GM23338 (cell line): ENCODE measurements around the gene MOCS3. TPM values are rescaled to one million over a fixed set of nuclear protein-coding genes. Genes with fewer than 3 reads are reported as not detected.

ENCODE experiments used
- ATAC-seq: fragments of 200-7000 bp; cut with Tn5 transposase; 3 replicates; pipeline ENCODE4 v1.9.1; 2020
- DNase-seq: peaks from one replicate; pipeline ENCODE4 v3.0.0-alpha.2; 2015; ENCODE audit warnings: low spot score
- H2AFZ ChIP-seq: fragments of 200-600 bp; sonication (generic); 2 replicates; pipeline ENCODE4 v1.8.0; 2016; ENCODE audit warnings: antibody characterized with exemption, mild to moderate bottlenecking, moderate library complexity
- H3F3A ChIP-seq: fragments of 200-600 bp; sonication (generic); replicated peaks from 2 replicates; pipeline ENCODE4 v1.8.0; 2017; ENCODE audit warnings: antibody characterized with exemption, mixed run types, low read depth
- H3K27ac ChIP-seq: fragments of 200-600 bp; sonication (generic); 2 replicates; pipeline ENCODE4 v1.6.1; 2016; ENCODE audit warnings: low read depth
- H3K27me3 ChIP-seq: fragments of 200-600 bp; sonication (generic); 2 replicates; pipeline ENCODE4 v1.8.0; 2016; ENCODE audit warnings: mild to moderate bottlenecking, mixed run types, moderate library complexity; ENCODE audit not compliant: insufficient read depth
- H3K36me3 ChIP-seq: fragments of 200-600 bp; sonication (generic); 2 replicates; pipeline ENCODE4 v1.8.0; 2016; ENCODE audit warnings: mild to moderate bottlenecking; ENCODE audit not compliant: insufficient read depth
- H3K4me1 ChIP-seq: fragments of 200-600 bp; sonication (generic); 2 replicates; pipeline ENCODE4 v1.8.0; 2016; ENCODE audit warnings: mild to moderate bottlenecking, moderate library complexity; ENCODE audit not compliant: insufficient read depth
- H3K4me2 ChIP-seq: fragments of 200-600 bp; sonication (generic); 2 replicates; pipeline ENCODE4 v1.7.1; 2017; ENCODE audit warnings: mixed run types
- H3K4me3 ChIP-seq: fragments of 200-600 bp; sonication (generic); 2 replicates; pipeline ENCODE4 v1.6.1; 2016; ENCODE audit warnings: mixed run types
- H3K79me2 ChIP-seq: fragments of 200-600 bp; sonication (generic); replicated peaks from 2 replicates; pipeline ENCODE4 v1.8.0; 2017; ENCODE audit warnings: mild to moderate bottlenecking; ENCODE audit not compliant: insufficient read depth
- H3K9me2 ChIP-seq: fragments of 200-600 bp; sonication (generic); 2 replicates; pipeline ENCODE4 v1.8.0; 2017; ENCODE audit not compliant: insufficient read depth
- H4K20me1 ChIP-seq: fragments of 200-600 bp; sonication (generic); replicated peaks from 2 replicates; pipeline ENCODE4 v1.8.0; 2017; ENCODE audit warnings: mild to moderate bottlenecking; ENCODE audit not compliant: insufficient read depth
- H3K27ac Mint-ChIP-seq: 2 replicates; pipeline ENCODE4 v1.8.0; 2020; ENCODE audit warnings: inconsistent platforms, mild to moderate bottlenecking, moderate library complexity, mixed read lengths
- H3K27me3 Mint-ChIP-seq: 3 replicates; pipeline ENCODE4 v1.8.0; 2022; ENCODE audit warnings: low read depth, mild to moderate bottlenecking, moderate library complexity, mixed read lengths, inconsistent platforms; ENCODE audit not compliant: insufficient read depth, poor library complexity
- H3K36me3 Mint-ChIP-seq: 3 replicates; pipeline ENCODE4 v1.8.0; 2021; ENCODE audit warnings: low read depth, mild to moderate bottlenecking, inconsistent platforms, moderate library complexity, mixed read lengths
- H3K4me1 Mint-ChIP-seq: 3 replicates; pipeline ENCODE4 v1.8.0; 2020; ENCODE audit warnings: mild to moderate bottlenecking, inconsistent platforms, mixed read lengths
- H3K4me3 Mint-ChIP-seq: 3 replicates; pipeline ENCODE4 v1.8.0; 2021; ENCODE audit warnings: moderate library complexity, mild to moderate bottlenecking, inconsistent platforms, mixed read lengths
- H3K9me3 Mint-ChIP-seq: 3 replicates; pipeline ENCODE4 v1.8.0; 2020; ENCODE audit warnings: moderate library complexity, mild to moderate bottlenecking, inconsistent platforms, mixed read lengths
- CREB1 ChIP-seq: fragments of 250-450 bp; sonication (Bioruptor Pico); IDR thresholded peaks from 2 replicates; pipeline ENCODE4 v1.5.0; 2020; ENCODE audit warnings: low read depth, mild to moderate bottlenecking, moderate library complexity
- NANOG ChIP-seq: IDR thresholded peaks from 2 replicates; pipeline ENCODE4 v1.6.1; 2016; ENCODE audit warnings: antibody characterized with exemption, borderline replicate concordance
- POLR2AphosphoS5 ChIP-seq: IDR thresholded peaks from 2 replicates; pipeline ENCODE4 v1.6.1; 2016; ENCODE audit warnings: antibody characterized with exemption, low read depth
- STAT1 ChIP-seq: IDR thresholded peaks from one replicate; pipeline ENCODE4 v1.6.1; 2016; ENCODE audit warnings: antibody characterized with exemption; ENCODE audit not compliant: unreplicated experiment
- polyA plus RNA-seq: library from polyadenylated mRNA; unstranded; fragments of >200 nt; fragmentation: Nextera tagmentation; extraction: Ambion mirVana; gene quantifications from 2 replicates; pipeline ENCODE4 v1.2.1, GENCODE V29; 2016
- total RNA-seq: library from RNA; depleted of rRNA; stranded (reverse); fragments of >200 nt; shearing (Covaris generic); gene quantifications from 2 replicates; pipeline ENCODE4 v1.2.3, GENCODE V29; 2014
- TF ChIP-seq, protein P1 (sequence below): fragments of 250-450 bp; sonication (Bioruptor Pico); IDR thresholded peaks from 2 replicates; pipeline ENCODE4 v1.5.0; 2020; ENCODE audit warnings: mild to moderate bottlenecking, moderate library complexity
- TF ChIP-seq, protein P2 (sequence below): IDR thresholded peaks from 2 replicates; pipeline ENCODE4 v1.6.1; 2016; ENCODE audit warnings: antibody characterized with exemption

Gene MOCS3
- total and polyA plus RNA-seq, 2 experiments from 2014 or later, result 2.2 to 9.1 TPM

DNA sequence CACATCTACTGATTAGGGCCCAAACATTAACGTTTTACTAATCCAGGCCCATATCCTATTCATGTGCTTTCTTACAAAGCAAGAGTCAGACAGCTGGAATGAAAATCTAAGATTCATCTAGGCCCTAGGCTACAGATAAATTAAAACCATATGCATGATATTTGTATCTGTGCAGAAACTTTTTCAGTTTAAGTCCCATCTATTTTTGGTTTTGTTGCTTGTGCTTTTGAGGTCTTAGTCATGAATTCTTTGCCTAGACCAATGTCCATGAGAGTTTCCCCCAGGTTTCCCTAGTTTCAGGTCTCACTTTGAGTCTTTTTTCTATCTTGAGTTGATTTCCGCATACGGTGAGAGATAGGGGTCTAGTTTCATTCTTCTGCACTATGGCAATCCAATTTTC is 47.6 kb upstream of the MOCS3 start:
- H3K4me3 Mint-ChIP-seq, result no peak overlapping the region
- Histone ChIP-seq H3K4me3 (no peak overlapping the region), H3K4me1 (peaks cover 59% of the 10 kb centered on the region), H3F3A (no peaks in the 10 kb centered on the region; the same call in 1 of the 2 replicates), H2AFZ (no peak overlapping the region), H3K4me2 (no peak overlapping the region), H4K20me1 (peaks cover 98% of the 10 kb centered on the region), H3K36me3 (no peaks in the 10 kb centered on the region), H3K27me3 (no peaks in the 10 kb centered on the region), H3K9me2 (no peaks in the 10 kb centered on the region), H3K79me2 (peaks cover 100% of the 10 kb centered on the region), H3K27ac (0 out of 2 replicates have a peak overlapping the region, but pooled peaks have one; percentile 15)
- peaks cover 62% of the 10 kb centered on the region; the same call in 2 of the 3 replicates for H3K36me3 Mint-ChIP-seq
- peaks cover 17% of the 10 kb centered on the region for H3K27me3 Mint-ChIP-seq
- no peaks in the 10 kb centered on the region for H3K9me3 Mint-ChIP-seq
- no peak for ATAC-seq
- peaks cover 63% of the 10 kb centered on the region for H3K4me1 Mint-ChIP-seq
- TF ChIP-seq, protein P1, sequence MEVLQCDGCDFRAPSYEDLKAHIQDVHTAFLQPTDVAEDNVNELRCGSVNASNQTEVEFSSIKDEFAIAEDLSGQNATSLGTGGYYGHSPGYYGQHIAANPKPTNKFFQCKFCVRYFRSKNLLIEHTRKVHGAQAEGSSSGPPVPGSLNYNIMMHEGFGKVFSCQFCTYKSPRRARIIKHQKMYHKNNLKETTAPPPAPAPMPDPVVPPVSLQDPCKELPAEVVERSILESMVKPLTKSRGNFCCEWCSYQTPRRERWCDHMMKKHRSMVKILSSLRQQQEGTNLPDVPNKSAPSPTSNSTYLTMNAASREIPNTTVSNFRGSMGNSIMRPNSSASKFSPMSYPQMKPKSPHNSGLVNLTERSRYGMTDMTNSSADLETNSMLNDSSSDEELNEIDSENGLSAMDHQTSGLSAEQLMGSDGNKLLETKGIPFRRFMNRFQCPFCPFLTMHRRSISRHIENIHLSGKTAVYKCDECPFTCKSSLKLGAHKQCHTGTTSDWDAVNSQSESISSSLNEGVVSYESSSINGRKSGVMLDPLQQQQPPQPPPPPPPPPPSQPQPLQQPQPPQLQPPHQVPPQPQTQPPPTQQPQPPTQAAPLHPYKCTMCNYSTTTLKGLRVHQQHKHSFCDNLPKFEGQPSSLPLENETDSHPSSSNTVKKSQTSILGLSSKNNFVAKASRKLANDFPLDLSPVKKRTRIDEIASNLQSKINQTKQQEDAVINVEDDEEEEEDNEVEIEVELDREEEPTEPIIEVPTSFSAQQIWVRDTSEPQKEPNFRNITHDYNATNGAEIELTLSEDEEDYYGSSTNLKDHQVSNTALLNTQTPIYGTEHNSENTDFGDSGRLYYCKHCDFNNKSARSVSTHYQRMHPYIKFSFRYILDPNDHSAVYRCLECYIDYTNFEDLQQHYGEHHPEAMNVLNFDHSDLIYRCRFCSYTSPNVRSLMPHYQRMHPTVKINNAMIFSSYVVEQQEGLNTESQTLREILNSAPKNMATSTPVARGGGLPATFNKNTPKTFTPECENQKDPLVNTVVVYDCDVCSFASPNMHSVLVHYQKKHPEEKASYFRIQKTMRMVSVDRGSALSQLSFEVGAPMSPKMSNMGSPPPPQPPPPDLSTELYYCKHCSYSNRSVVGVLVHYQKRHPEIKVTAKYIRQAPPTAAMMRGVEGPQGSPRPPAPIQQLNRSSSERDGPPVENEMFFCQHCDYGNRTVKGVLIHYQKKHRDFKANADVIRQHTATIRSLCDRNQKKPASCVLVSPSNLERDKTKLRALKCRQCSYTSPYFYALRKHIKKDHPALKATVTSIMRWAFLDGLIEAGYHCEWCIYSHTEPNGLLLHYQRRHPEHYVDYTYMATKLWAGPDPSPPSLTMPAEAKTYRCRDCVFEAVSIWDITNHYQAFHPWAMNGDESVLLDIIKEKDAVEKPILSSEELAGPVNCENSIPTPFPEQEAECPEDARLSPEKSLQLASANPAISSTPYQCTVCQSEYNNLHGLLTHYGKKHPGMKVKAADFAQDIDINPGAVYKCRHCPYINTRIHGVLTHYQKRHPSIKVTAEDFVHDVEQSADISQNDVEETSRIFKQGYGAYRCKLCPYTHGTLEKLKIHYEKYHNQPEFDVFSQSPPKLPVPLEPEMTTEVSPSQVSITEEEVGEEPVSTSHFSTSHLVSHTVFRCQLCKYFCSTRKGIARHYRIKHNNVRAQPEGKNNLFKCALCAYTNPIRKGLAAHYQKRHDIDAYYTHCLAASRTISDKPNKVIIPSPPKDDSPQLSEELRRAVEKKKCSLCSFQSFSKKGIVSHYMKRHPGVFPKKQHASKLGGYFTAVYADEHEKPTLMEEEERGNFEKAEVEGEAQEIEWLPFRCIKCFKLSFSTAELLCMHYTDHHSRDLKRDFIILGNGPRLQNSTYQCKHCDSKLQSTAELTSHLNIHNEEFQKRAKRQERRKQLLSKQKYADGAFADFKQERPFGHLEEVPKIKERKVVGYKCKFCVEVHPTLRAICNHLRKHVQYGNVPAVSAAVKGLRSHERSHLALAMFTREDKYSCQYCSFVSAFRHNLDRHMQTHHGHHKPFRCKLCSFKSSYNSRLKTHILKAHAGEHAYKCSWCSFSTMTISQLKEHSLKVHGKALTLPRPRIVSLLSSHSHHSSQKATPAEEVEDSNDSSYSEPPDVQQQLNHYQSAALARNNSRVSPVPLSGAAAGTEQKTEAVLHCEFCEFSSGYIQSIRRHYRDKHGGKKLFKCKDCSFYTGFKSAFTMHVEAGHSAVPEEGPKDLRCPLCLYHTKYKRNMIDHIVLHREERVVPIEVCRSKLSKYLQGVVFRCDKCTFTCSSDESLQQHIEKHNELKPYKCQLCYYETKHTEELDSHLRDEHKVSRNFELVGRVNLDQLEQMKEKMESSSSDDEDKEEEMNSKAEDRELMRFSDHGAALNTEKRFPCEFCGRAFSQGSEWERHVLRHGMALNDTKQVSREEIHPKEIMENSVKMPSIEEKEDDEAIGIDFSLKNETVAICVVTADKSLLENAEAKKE (CRISPR knock-in tag), result no peak
- TF ChIP-seq NANOG (no peak), STAT1 (no peak)
- TF ChIP-seq, protein P2, sequence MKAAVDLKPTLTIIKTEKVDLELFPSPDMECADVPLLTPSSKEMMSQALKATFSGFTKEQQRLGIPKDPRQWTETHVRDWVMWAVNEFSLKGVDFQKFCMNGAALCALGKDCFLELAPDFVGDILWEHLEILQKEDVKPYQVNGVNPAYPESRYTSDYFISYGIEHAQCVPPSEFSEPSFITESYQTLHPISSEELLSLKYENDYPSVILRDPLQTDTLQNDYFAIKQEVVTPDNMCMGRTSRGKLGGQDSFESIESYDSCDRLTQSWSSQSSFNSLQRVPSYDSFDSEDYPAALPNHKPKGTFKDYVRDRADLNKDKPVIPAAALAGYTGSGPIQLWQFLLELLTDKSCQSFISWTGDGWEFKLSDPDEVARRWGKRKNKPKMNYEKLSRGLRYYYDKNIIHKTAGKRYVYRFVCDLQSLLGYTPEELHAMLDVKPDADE, result no peak
- DNase-seq, result no peak
- H3K27ac Mint-ChIP-seq, result no peak overlapping the region

DNA sequence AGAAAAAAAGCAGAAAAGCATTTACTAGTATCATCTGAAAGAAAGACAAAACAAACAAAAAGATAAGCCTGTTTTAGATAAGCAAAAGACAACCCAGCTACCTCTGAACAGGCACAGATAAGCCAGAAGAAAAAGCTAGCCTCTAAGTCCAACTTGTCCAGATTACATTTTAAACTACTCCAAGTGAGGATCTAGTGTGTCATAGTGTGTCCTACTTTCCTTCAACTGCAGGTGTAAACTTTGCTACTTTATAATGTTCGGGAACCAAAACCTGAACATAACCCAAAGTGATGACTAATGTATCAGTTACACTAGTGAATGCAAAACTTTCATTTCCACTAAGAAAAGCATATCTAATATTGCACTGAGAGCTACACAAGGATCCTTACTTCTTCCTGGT is 46.9 kb upstream of the MOCS3 start:
- Histone ChIP-seq H3K27me3 (no peaks in the 10 kb centered on the region), H3F3A (no peaks in the 10 kb centered on the region; the same call in 1 of the 2 replicates), H3K4me3 (no peak overlapping the region), H4K20me1 (peaks cover 98% of the 10 kb centered on the region), H3K36me3 (no peaks in the 10 kb centered on the region), H3K4me2 (no peak overlapping the region), H3K27ac (peak overlapping the region; percentile 15; the same call in 1 of the 2 replicates), H3K9me2 (no peaks in the 10 kb centered on the region), H3K79me2 (peaks cover 100% of the 10 kb centered on the region), H3K4me1 (peaks cover 59% of the 10 kb centered on the region), H2AFZ (no peak overlapping the region)
- no peak overlapping the region for H3K4me3 Mint-ChIP-seq
- ATAC-seq, result no peak
- H3K4me1 Mint-ChIP-seq, result peaks cover 65% of the 10 kb centered on the region
- no peak overlapping the region for H3K27ac Mint-ChIP-seq
- peaks cover 17% of the 10 kb centered on the region for H3K27me3 Mint-ChIP-seq
- H3K9me3 Mint-ChIP-seq, result no peaks in the 10 kb centered on the region
- no peak for DNase-seq
- H3K36me3 Mint-ChIP-seq, result peaks cover 61% of the 10 kb centered on the region; the same call in 2 of the 3 replicates
- no peak for TF ChIP-seq STAT1
- TF ChIP-seq NANOG, result no peak
- TF ChIP-seq, protein P2, result no peak
- TF ChIP-seq CREB1 (CRISPR knock-in tag), result no peak
- no peak for TF ChIP-seq POLR2AphosphoS5
